Islet precursor cell (in vitro differentiated cells): ENCODE results near the gene GOLGB1.
"Not testable (repeated sequence)": the region's sequence is repeated elsewhere in the genome, so short reads cannot be mapped to it uniquely, and the experiment has no call there.

Experiments
- DNase-seq: peaks from one replicate; pipeline ENCODE4 v3.0.0-alpha.2; 2018

Gene GOLGB1

GRCh38 chr3:121749276-121750086 lies at the start of gene GOLGB1:
GOLGB1 (minus strand) TSS chr3:121749741; CDS start chr3:121730971, 18,770 bp downstream.
- peak; percentile 99 for DNase-seq

GRCh38 chr3:121796970-121797369 lies 47.4 kb upstream of the GOLGB1 start:
- no peak for DNase-seq

GRCh38 chr3:121794264-121794983 lies 44.9 kb upstream of the GOLGB1 start:
- DNase-seq, result no peak

GRCh38 chr3:121793078-121793477 lies 43.5 kb upstream of the GOLGB1 start:
- no peak for DNase-seq

- no peak for DNase-seq
Observed at GRCh38 chr3:121786485-121786884, 36.9 kb upstream of the GOLGB1 start.

GRCh38 chr3:121782784-121783183 lies 33.2 kb upstream of the GOLGB1 start:
- DNase-seq, result not testable (repeated sequence)

GRCh38 chr3:121781611-121782010 lies 32.1 kb upstream of the GOLGB1 start:
- DNase-seq, result no peak

- not testable (repeated sequence) for DNase-seq
Observed at GRCh38 chr3:121775095-121775494, 25.6 kb upstream of the GOLGB1 start.

- DNase-seq, result no peak
Observed at GRCh38 chr3:121769246-121769645, 19.7 kb upstream of the GOLGB1 start.

GRCh38 chr3:121768452-121768851 lies 18.9 kb upstream of the GOLGB1 start:
- no peak for DNase-seq

GRCh38 chr3:121759541-121760202 lies 10.1 kb upstream of the GOLGB1 start:
- no peak for DNase-seq

- no peak for DNase-seq
Observed at GRCh38 chr3:121758727-121759450, 9.3 kb upstream of the GOLGB1 start.

- no peak for DNase-seq
Observed at GRCh38 chr3:121757812-121758545, 8.4 kb upstream of the GOLGB1 start.

GRCh38 chr3:121757087-121757811 lies 7.7 kb upstream of the GOLGB1 start:
- no peak for DNase-seq

GRCh38 chr3:121752772-121753171 lies 3.2 kb upstream of the GOLGB1 start:
- DNase-seq, result no peak

GRCh38 chr3:121752261-121752660 lies 2.7 kb upstream of the GOLGB1 start:
- no peak for DNase-seq

- DNase-seq, result no peak
Observed at GRCh38 chr3:121750087-121750415, 510 bp upstream of the GOLGB1 start.

- no peak for DNase-seq
Observed at GRCh38 chr3:121748680-121749275, 763 bp downstream of the GOLGB1 start.

- DNase-seq, result no peak
Observed at GRCh38 chr3:121747976-121748375, 1.6 kb downstream of the GOLGB1 start.

GRCh38 chr3:121743106-121743505 lies 6.4 kb downstream of the GOLGB1 start:
- DNase-seq, result not testable (repeated sequence)

- no peak for DNase-seq
Observed at GRCh38 chr3:121740896-121741295, 8.6 kb downstream of the GOLGB1 start.
